HCT116 (cell line): Measurements from ENCODE around the gene SPTB. TPM values are rescaled to one million over a fixed set of nuclear protein-coding genes. Genes with fewer than 3 reads are reported as not detected.

Source experiments
- ATAC-seq: fragments of 200-7000 bp; cut with Tn5 transposase; 2 replicates; pipeline ENCODE4 v1.9.1; 2020; ENCODE audit warnings: mild to moderate bottlenecking, moderate library complexity
- BruUV-seq: library from RNA; stranded (reverse); fragments of 400-500 nt; replicated peaks from 2 replicates; lab custom pipeline; 2021; lab: Mats Ljungman, UMichigan
- CTCF ChIA-PET: fragments of 300-600 bp; sonication (Branson Sonifier 250); formaldehyde crosslinking; loops from one replicate; lab custom pipeline; 2021; ENCODE audit warnings: antibody characterized with exemption; lab: Charles Lee
- POLR2A ChIA-PET: fragments of 300-600, 350-600 bp; sonication (Branson Sonifier 250); formaldehyde crosslinking; loops from one replicate; lab custom pipeline; 2021; ENCODE audit warnings: antibody characterized with exemption; lab: Charles Lee
- RAD21 ChIA-PET, 2 experiments: fragments of 300-600 bp; sonication (Branson Sonifier 250); formaldehyde crosslinking; loops; one replicate each; lab custom pipeline; 2023; ENCODE audit warnings: low total read pairs in 2 of 2; ENCODE audit not compliant: uncharacterized antibody in 2 of 2, unreplicated experiment in 2 of 2, low non-redundant PET in 1 of 2; lab: Charles Lee
- DNase-seq: peaks from one replicate; pipeline ENCODE4 v3.0.0-alpha.2; 2010; ENCODE audit warnings: low read depth, low spot score
- H2AFZ ChIP-seq: fragments of 200-600 bp; shearing (Covaris generic), sonication (generic); 2 replicates; pipeline ENCODE4 v1.6.1; 2017; ENCODE audit warnings: low read depth, mixed run types, mixed read lengths, antibody characterized with exemption, low read length; ENCODE audit not compliant: poor library complexity, severe bottlenecking
- H3K27ac ChIP-seq: 2 replicates; pipeline ENCODE4 v1.5.1; 2012; ENCODE audit warnings: low read depth, low read length
- H3K27me3 ChIP-seq: fragments of 200-600 bp; sonication (generic); 2 replicates; pipeline ENCODE4 v1.6.1; 2016; ENCODE audit warnings: mixed run types, low read length, mixed read lengths; ENCODE audit not compliant: insufficient read depth
- H3K36me3 ChIP-seq, 2 experiments: fragments of 200-500 bp in 1 of 2; fragments of 200-600 bp in 1 of 2; sonication (Bioruptor generic) in 1 of 2; sonication (generic) in 1 of 2; 2 replicates each; pipeline versions ENCODE4 v1.5.1 to v1.6.1; 2014 to 2016; ENCODE audit warnings: low read length in 2 of 2, inconsistent platforms in 1 of 2, mixed read lengths in 1 of 2, mixed run types in 1 of 2; ENCODE audit not compliant: insufficient read depth in 2 of 2, control insufficient read depth in 1 of 2
- H3K4me1 ChIP-seq, 2 experiments: fragments of 200-600 bp in 1 of 2; sonication (generic) in 1 of 2; 2 replicates each; pipeline versions ENCODE4 v1.5.1 to v1.6.1; 2012 to 2017; ENCODE audit warnings: low read length in 2 of 2, inconsistent platforms in 1 of 2, mild to moderate bottlenecking in 1 of 2, mixed read lengths in 1 of 2, mixed run types in 1 of 2, moderate library complexity in 1 of 2; ENCODE audit not compliant: insufficient read depth in 2 of 2, control insufficient read depth in 1 of 2
- H3K4me2 ChIP-seq: fragments of 200-600 bp; sonication (generic); 2 replicates; pipeline ENCODE4 v1.6.1; 2017; ENCODE audit warnings: mixed run types, low read length, mixed read lengths
- H3K4me3 ChIP-seq, 2 experiments: fragments of 200-600 bp in 1 of 2; sonication (generic) in 1 of 2; replicated peaks in 1 of 2; 2 replicates each; pipeline ENCODE4 v1.5.1; 2011 to 2016; ENCODE audit warnings: low read length in 2 of 2, control low read depth in 1 of 2, low read depth in 1 of 2, mild to moderate bottlenecking in 1 of 2, mixed read lengths in 1 of 2, mixed run types in 1 of 2
- H3K79me2 ChIP-seq: fragments of 200-600 bp; sonication (generic); 2 replicates; pipeline ENCODE4 v1.6.1; 2017; ENCODE audit warnings: mild to moderate bottlenecking, mixed run types, low read length, moderate library complexity, mixed read lengths; ENCODE audit not compliant: insufficient read depth
- H3K9ac ChIP-seq: fragments of 200-600 bp; sonication (generic); 2 replicates; pipeline ENCODE4 v1.6.1; 2016; ENCODE audit warnings: low read length, mixed read lengths
- H3K9me2 ChIP-seq: fragments of 200-600 bp; sonication (generic), shearing (Covaris generic); 2 replicates; pipeline ENCODE4 v1.6.1; 2017; ENCODE audit warnings: mixed run types, mild to moderate bottlenecking, moderate library complexity; ENCODE audit not compliant: insufficient read depth
- H3K9me3 ChIP-seq, 2 experiments: fragments of 200-500 bp in 1 of 2; fragments of 200-600 bp in 1 of 2; sonication (Bioruptor generic) in 1 of 2; sonication (generic) in 1 of 2; 2 replicates each; pipeline ENCODE4 v1.6.1; 2014 to 2017; ENCODE audit warnings: low read length in 2 of 2, mixed read lengths in 2 of 2, inconsistent platforms in 1 of 2, low read depth in 1 of 2, mild to moderate bottlenecking in 1 of 2, mixed run types in 1 of 2, moderate library complexity in 1 of 2; ENCODE audit not compliant: control insufficient read depth in 1 of 2, insufficient read depth in 1 of 2
- H4K20me1 ChIP-seq: fragments of 200-600 bp; sonication (generic), shearing (Covaris generic); 2 replicates; pipeline ENCODE4 v1.6.1; 2017; ENCODE audit warnings: mixed run types, mild to moderate bottlenecking, moderate library complexity; ENCODE audit not compliant: insufficient read depth
- CEBPB ChIP-seq: IDR thresholded peaks from 2 replicates; pipeline ENCODE4 v1.6.1; 2012; ENCODE audit warnings: low read depth
- EGR1 ChIP-seq: IDR thresholded peaks from 2 replicates; pipeline ENCODE4 v1.6.1; 2012; ENCODE audit warnings: low read depth
- POLR2AphosphoS5 ChIP-seq: IDR thresholded peaks from 2 replicates; pipeline ENCODE4 v1.6.1; 2011; ENCODE audit warnings: mild to moderate bottlenecking, low read depth, low read length, moderate library complexity
- RAD21 ChIP-seq: IDR thresholded peaks from 2 replicates; pipeline ENCODE4 v1.6.1; 2012; ENCODE audit warnings: low read depth, mild to moderate bottlenecking
- ZFX ChIP-seq: fragments of 450-650 bp; IDR thresholded peaks from 2 replicates; pipeline ENCODE4 v1.6.1; 2017
- intact Hi-C: fragments of 100-400 bp; cut with micrococcal nuclease; formaldehyde crosslinking; loops from 2 replicates; pipeline ENCODE4 v1.10.0; 2022
- total RNA-seq: library from RNA; stranded (reverse); gene quantifications from one replicate; pipeline ENCODE4 v1.2.1, GENCODE V29; 2021; ENCODE audit not compliant: unreplicated experiment
- TF ChIP-seq, protein P1 (sequence below), 3 experiments: fragments of 200-600 bp in 1 of 3; sonication (generic) in 1 of 3; IDR thresholded peaks in 2 of 3; conservative IDR thresholded peaks in 1 of 3; 2 replicates each; pipeline ENCODE4 v1.5.1; 2012 to 2017; ENCODE audit warnings: low read depth in 2 of 3, low read length in 2 of 3, antibody characterized with exemption in 1 of 3, borderline replicate concordance in 1 of 3, control low read depth in 1 of 3, mild to moderate bottlenecking in 1 of 3, mixed read lengths in 1 of 3, mixed run types in 1 of 3, moderate library complexity in 1 of 3; ENCODE audit not compliant: insufficient read depth in 1 of 3
- TF ChIP-seq, protein P2 (sequence below): IDR thresholded peaks from 2 replicates; pipeline ENCODE4 v1.6.1; 2011; ENCODE audit warnings: mild to moderate bottlenecking, low read length, moderate library complexity; ENCODE audit not compliant: insufficient replicate concordance; ENCODE audit errors: extremely low read depth
- TF ChIP-seq, protein P3 (sequence below): IDR thresholded peaks from 2 replicates; pipeline ENCODE4 v1.6.1; 2012

SPTB gene
- total RNA-seq, 1 experiment from 2014 or later: 4.2 TPM

DNA sequence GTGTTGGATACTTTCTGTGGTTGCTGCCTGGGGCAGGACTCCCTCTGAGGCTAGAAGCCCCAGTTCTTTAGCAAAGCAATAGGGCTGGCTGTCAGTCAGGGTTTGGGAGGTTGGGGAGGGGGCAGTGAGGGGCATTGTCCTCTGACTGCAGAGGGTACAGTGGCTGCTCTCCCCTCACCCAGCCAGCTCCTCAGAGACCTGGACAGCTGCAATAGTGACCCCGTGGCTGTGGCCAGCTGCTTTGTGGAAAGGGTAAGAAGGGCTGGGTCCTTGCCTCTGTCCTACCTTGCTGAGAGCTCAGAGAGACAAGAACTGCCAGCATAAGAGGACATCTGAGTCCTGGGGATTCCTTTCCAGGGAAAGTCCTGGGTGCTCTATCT is 149.7 kb downstream of the SPTB start:
- H2AFZ ChIP-seq: no peak overlapping the region
- H3K9ac ChIP-seq: no peak overlapping the region
- H4K20me1 ChIP-seq: peaks cover 4% of the 10 kb centered on the region; the same call in 1 of the 2 replicates
- ATAC-seq (no peak), DNase-seq (no peak)
- H3K36me3 ChIP-seq: peaks cover 31 to 32% of the 10 kb centered on the region in 2 experiments; a peak in 3 of 4 replicates
- H3K79me2 ChIP-seq: peaks cover 36% of the 10 kb centered on the region
- no peaks in the 10 kb centered on the region for H3K9me2 ChIP-seq
- no peak overlapping the region for H3K4me3 ChIP-seq
- no peaks in the 10 kb centered on the region for H3K9me3 ChIP-seq
- ChIA-PET RAD21 (no interaction called here), POLR2A (no interaction called here), CTCF (no interaction called here)
- H3K4me1 ChIP-seq: peaks cover 20 to 22% of the 10 kb centered on the region in 2 experiments
- no peak overlapping the region for H3K4me2 ChIP-seq
- intact Hi-C loops: no loop called here
- H3K27ac ChIP-seq: no peak overlapping the region
- BruUV-seq: no TSS peak
- H3K27me3 ChIP-seq: no peaks in the 10 kb centered on the region
- TF ChIP-seq EGR1 (no peak), POLR2AphosphoS5 (no peak), ZFX (no peak), CEBPB (no peak), RAD21 (no peak)
- TF ChIP-seq, protein P1, sequence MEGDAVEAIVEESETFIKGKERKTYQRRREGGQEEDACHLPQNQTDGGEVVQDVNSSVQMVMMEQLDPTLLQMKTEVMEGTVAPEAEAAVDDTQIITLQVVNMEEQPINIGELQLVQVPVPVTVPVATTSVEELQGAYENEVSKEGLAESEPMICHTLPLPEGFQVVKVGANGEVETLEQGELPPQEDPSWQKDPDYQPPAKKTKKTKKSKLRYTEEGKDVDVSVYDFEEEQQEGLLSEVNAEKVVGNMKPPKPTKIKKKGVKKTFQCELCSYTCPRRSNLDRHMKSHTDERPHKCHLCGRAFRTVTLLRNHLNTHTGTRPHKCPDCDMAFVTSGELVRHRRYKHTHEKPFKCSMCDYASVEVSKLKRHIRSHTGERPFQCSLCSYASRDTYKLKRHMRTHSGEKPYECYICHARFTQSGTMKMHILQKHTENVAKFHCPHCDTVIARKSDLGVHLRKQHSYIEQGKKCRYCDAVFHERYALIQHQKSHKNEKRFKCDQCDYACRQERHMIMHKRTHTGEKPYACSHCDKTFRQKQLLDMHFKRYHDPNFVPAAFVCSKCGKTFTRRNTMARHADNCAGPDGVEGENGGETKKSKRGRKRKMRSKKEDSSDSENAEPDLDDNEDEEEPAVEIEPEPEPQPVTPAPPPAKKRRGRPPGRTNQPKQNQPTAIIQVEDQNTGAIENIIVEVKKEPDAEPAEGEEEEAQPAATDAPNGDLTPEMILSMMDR (IDR thresholded peaks at IDR 0.05 in 2 of 3, conservative IDR thresholded peaks at IDR 0.05 in 1 of 3; ENCODE audit: borderline replicate concordance in 1 of 3, insufficient read depth in 1 of 3, low read depth in 2 of 3, low read length in 2 of 3): no peak
- TF ChIP-seq, protein P2, sequence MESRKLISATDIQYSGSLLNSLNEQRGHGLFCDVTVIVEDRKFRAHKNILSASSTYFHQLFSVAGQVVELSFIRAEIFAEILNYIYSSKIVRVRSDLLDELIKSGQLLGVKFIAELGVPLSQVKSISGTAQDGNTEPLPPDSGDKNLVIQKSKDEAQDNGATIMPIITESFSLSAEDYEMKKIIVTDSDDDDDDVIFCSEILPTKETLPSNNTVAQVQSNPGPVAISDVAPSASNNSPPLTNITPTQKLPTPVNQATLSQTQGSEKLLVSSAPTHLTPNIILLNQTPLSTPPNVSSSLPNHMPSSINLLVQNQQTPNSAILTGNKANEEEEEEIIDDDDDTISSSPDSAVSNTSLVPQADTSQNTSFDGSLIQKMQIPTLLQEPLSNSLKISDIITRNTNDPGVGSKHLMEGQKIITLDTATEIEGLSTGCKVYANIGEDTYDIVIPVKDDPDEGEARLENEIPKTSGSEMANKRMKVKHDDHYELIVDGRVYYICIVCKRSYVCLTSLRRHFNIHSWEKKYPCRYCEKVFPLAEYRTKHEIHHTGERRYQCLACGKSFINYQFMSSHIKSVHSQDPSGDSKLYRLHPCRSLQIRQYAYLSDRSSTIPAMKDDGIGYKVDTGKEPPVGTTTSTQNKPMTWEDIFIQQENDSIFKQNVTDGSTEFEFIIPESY: no peak
- TF ChIP-seq, protein P3, sequence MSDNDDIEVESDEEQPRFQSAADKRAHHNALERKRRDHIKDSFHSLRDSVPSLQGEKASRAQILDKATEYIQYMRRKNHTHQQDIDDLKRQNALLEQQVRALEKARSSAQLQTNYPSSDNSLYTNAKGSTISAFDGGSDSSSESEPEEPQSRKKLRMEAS: no peak
- TF ChIP-seq, all 23 proteins: peak for 0
